ENCODE data around the gene TNFAIP3. TPM values are rescaled to one million over a fixed set of nuclear protein-coding genes. Genes with fewer than 3 reads are reported as not detected.
A peak's percentile ranks its signal among the peaks of the same experiment; 100 is the strongest.

TNFAIP3 gene
- total RNA-seq, 1 donor from 2014 or later = 6.3 TPM

GRCh38 chr6:137870744-137871247 is 3.7 kb downstream of the TNFAIP3 start:
- Histone ChIP-seq H3K9me3 (ENCODE audit: control insufficient read depth in 3 of 3, low read length in 3 of 3) (no peaks in the 10 kb centered on the region), H3K27me3 (ENCODE audit: control insufficient read depth in 3 of 3, insufficient read depth in 3 of 3, low read length in 3 of 3) (no peaks in the 10 kb centered on the region), H3K36me3 (ENCODE audit: control insufficient read depth in 3 of 3, insufficient read depth in 3 of 3, low read length in 3 of 3) (peaks cover 9 to 23% (median 22%) of the 10 kb centered on the region in 3 donors), H3K27ac (ENCODE audit: low read depth, low read length) (no peak overlapping the region), H3K9ac (ENCODE audit: low read depth in 1 of 3, low read length in 3 of 3) (peak overlapping the region in 1 of 3 donors; percentile 41), H3K4me3 (ENCODE audit: low read length in 3 of 3) (no peak overlapping the region), H3K4me1 (ENCODE audit: control insufficient read depth in 3 of 3, insufficient read depth in 3 of 3, low read length in 3 of 3) (peaks cover 24 to 37% (median 24%) of the 10 kb centered on the region in 3 donors)

GRCh38 chr6:137871291-137871690 is 4.2 kb downstream of the TNFAIP3 start:
- Histone ChIP-seq H3K9ac (ENCODE audit: low read depth in 1 of 3, low read length in 3 of 3) (no peak overlapping the region), H3K27me3 (ENCODE audit: control insufficient read depth in 3 of 3, insufficient read depth in 3 of 3, low read length in 3 of 3) (no peaks in the 10 kb centered on the region), H3K27ac (ENCODE audit: low read depth, low read length) (no peak overlapping the region), H3K4me1 (ENCODE audit: control insufficient read depth in 3 of 3, insufficient read depth in 3 of 3, low read length in 3 of 3) (peaks cover 20 to 33% (median 21%) of the 10 kb centered on the region in 3 donors), H3K9me3 (ENCODE audit: control insufficient read depth in 3 of 3, low read length in 3 of 3) (no peaks in the 10 kb centered on the region), H3K4me3 (ENCODE audit: low read length in 3 of 3) (no peak overlapping the region), H3K36me3 (ENCODE audit: control insufficient read depth in 3 of 3, insufficient read depth in 3 of 3, low read length in 3 of 3) (peaks cover 11 to 28% (median 27%) of the 10 kb centered on the region in 3 donors)

GRCh38 chr6:137871831-137872454 is 4.9 kb downstream of the TNFAIP3 start:
- Histone ChIP-seq H3K36me3 (ENCODE audit: control insufficient read depth in 3 of 3, insufficient read depth in 3 of 3, low read length in 3 of 3) (peaks cover 13 to 34% (median 33%) of the 10 kb centered on the region in 3 donors), H3K9ac (ENCODE audit: low read depth in 1 of 3, low read length in 3 of 3) (peak overlapping the region in 1 of 3 donors; percentile 4), H3K27me3 (ENCODE audit: control insufficient read depth in 3 of 3, insufficient read depth in 3 of 3, low read length in 3 of 3) (no peaks in the 10 kb centered on the region), H3K27ac (ENCODE audit: low read depth, low read length) (no peak overlapping the region), H3K9me3 (ENCODE audit: control insufficient read depth in 3 of 3, low read length in 3 of 3) (no peaks in the 10 kb centered on the region), H3K4me3 (ENCODE audit: low read length in 3 of 3) (no peak overlapping the region), H3K4me1 (ENCODE audit: control insufficient read depth in 3 of 3, insufficient read depth in 3 of 3, low read length in 3 of 3) (peaks cover 19 to 30% (median 20%) of the 10 kb centered on the region in 3 donors)

GRCh38 chr6:137872581-137873115 is 5.6 kb downstream of the TNFAIP3 start:
- no peak overlapping the region for H3K9ac ChIP-seq (ENCODE audit: low read depth in 1 of 3, low read length in 3 of 3)

GRCh38 chr6:137873273-137873762 is 6.3 kb downstream of the TNFAIP3 start:
- no peaks in the 10 kb centered on the region for H3K27me3 ChIP-seq (ENCODE audit: control insufficient read depth in 3 of 3, insufficient read depth in 3 of 3, low read length in 3 of 3)
- peak overlapping the region in 2 of 3 donors; percentile 13 to 59 for H3K4me3 ChIP-seq (ENCODE audit: low read length in 3 of 3)
- H3K4me1 ChIP-seq (ENCODE audit: control insufficient read depth in 3 of 3, insufficient read depth in 3 of 3, low read length in 3 of 3) = peaks cover 11 to 27% (median 18%) of the 10 kb centered on the region in 3 donors
- H3K27ac ChIP-seq (ENCODE audit: low read depth, low read length) = no peak overlapping the region
- no peaks in the 10 kb centered on the region for H3K9me3 ChIP-seq (ENCODE audit: control insufficient read depth in 3 of 3, low read length in 3 of 3)
- no peak overlapping the region for H3K9ac ChIP-seq (ENCODE audit: low read depth in 1 of 3, low read length in 3 of 3)
- H3K36me3 ChIP-seq (ENCODE audit: control insufficient read depth in 3 of 3, insufficient read depth in 3 of 3, low read length in 3 of 3) = peaks cover 22 to 47% (median 43%) of the 10 kb centered on the region in 3 donors

More at GRCh38 chr6:137872581-137873115, 5.6 kb downstream of the TNFAIP3 start:
- H3K4me3 ChIP-seq (ENCODE audit: low read length in 3 of 3) = no peak overlapping the region
- peaks cover 20 to 41% (median 40%) of the 10 kb centered on the region in 3 donors for H3K36me3 ChIP-seq (ENCODE audit: control insufficient read depth in 3 of 3, insufficient read depth in 3 of 3, low read length in 3 of 3)
- H3K27me3 ChIP-seq (ENCODE audit: control insufficient read depth in 3 of 3, insufficient read depth in 3 of 3, low read length in 3 of 3) = no peaks in the 10 kb centered on the region
- peaks cover 18 to 30% (median 20%) of the 10 kb centered on the region in 3 donors for H3K4me1 ChIP-seq (ENCODE audit: control insufficient read depth in 3 of 3, insufficient read depth in 3 of 3, low read length in 3 of 3)
- no peak overlapping the region for H3K27ac ChIP-seq (ENCODE audit: low read depth, low read length)
- no peaks in the 10 kb centered on the region for H3K9me3 ChIP-seq (ENCODE audit: control insufficient read depth in 3 of 3, low read length in 3 of 3)

GRCh38 chr6:137874204-137875057 is 7.4 kb downstream of the TNFAIP3 start:
- no peak overlapping the region for H3K4me3 ChIP-seq (ENCODE audit: low read length in 3 of 3)
- peaks cover 8 to 20% (median 14%) of the 10 kb centered on the region in 3 donors for H3K4me1 ChIP-seq (ENCODE audit: control insufficient read depth in 3 of 3, insufficient read depth in 3 of 3, low read length in 3 of 3)
- no peak overlapping the region for H3K9ac ChIP-seq (ENCODE audit: low read depth in 1 of 3, low read length in 3 of 3)
- no peaks in the 10 kb centered on the region for H3K9me3 ChIP-seq (ENCODE audit: control insufficient read depth in 3 of 3, low read length in 3 of 3)
- H3K27ac ChIP-seq (ENCODE audit: low read depth, low read length) = no peak overlapping the region
- peaks cover 33 to 58% (median 55%) of the 10 kb centered on the region in 3 donors for H3K36me3 ChIP-seq (ENCODE audit: control insufficient read depth in 3 of 3, insufficient read depth in 3 of 3, low read length in 3 of 3)
- no peaks in the 10 kb centered on the region for H3K27me3 ChIP-seq (ENCODE audit: control insufficient read depth in 3 of 3, insufficient read depth in 3 of 3, low read length in 3 of 3)

GRCh38 chr6:137875058-137875520 is 8.0 kb downstream of the TNFAIP3 start:
- Histone ChIP-seq H3K36me3 (ENCODE audit: control insufficient read depth in 3 of 3, insufficient read depth in 3 of 3, low read length in 3 of 3) (peaks cover 36 to 65% (median 61%) of the 10 kb centered on the region in 3 donors), H3K27me3 (ENCODE audit: control insufficient read depth in 3 of 3, insufficient read depth in 3 of 3, low read length in 3 of 3) (no peaks in the 10 kb centered on the region), H3K9me3 (ENCODE audit: control insufficient read depth in 3 of 3, low read length in 3 of 3) (no peaks in the 10 kb centered on the region), H3K9ac (ENCODE audit: low read depth in 1 of 3, low read length in 3 of 3) (no peak overlapping the region), H3K4me3 (ENCODE audit: low read length in 3 of 3) (no peak overlapping the region), H3K4me1 (ENCODE audit: control insufficient read depth in 3 of 3, insufficient read depth in 3 of 3, low read length in 3 of 3) (peaks cover 9 to 20% (median 14%) of the 10 kb centered on the region in 3 donors), H3K27ac (ENCODE audit: low read depth, low read length) (no peak overlapping the region)

GRCh38 chr6:137875606-137876005 is 8.5 kb downstream of the TNFAIP3 start:
- Histone ChIP-seq H3K4me3 (ENCODE audit: low read length in 3 of 3) (no peak overlapping the region), H3K27ac (ENCODE audit: low read depth, low read length) (no peak overlapping the region), H3K27me3 (ENCODE audit: control insufficient read depth in 3 of 3, insufficient read depth in 3 of 3, low read length in 3 of 3) (no peaks in the 10 kb centered on the region), H3K9ac (ENCODE audit: low read depth in 1 of 3, low read length in 3 of 3) (no peak overlapping the region), H3K36me3 (ENCODE audit: control insufficient read depth in 3 of 3, insufficient read depth in 3 of 3, low read length in 3 of 3) (peaks cover 40 to 70% (median 66%) of the 10 kb centered on the region in 3 donors), H3K9me3 (ENCODE audit: control insufficient read depth in 3 of 3, low read length in 3 of 3) (no peaks in the 10 kb centered on the region), H3K4me1 (ENCODE audit: control insufficient read depth in 3 of 3, insufficient read depth in 3 of 3, low read length in 3 of 3) (peaks cover 8 to 18% (median 12%) of the 10 kb centered on the region in 3 donors)

- Histone ChIP-seq H3K36me3 (ENCODE audit: control insufficient read depth in 3 of 3, insufficient read depth in 3 of 3, low read length in 3 of 3) (peaks cover 48 to 76% (median 76%) of the 10 kb centered on the region in 3 donors), H3K9me3 (ENCODE audit: control insufficient read depth in 3 of 3, low read length in 3 of 3) (no peaks in the 10 kb centered on the region), H3K27me3 (ENCODE audit: control insufficient read depth in 3 of 3, insufficient read depth in 3 of 3, low read length in 3 of 3) (no peaks in the 10 kb centered on the region), H3K4me1 (ENCODE audit: control insufficient read depth in 3 of 3, insufficient read depth in 3 of 3, low read length in 3 of 3) (peaks cover 3 to 11% (median 11%) of the 10 kb centered on the region in 3 donors), H3K9ac (ENCODE audit: low read depth in 1 of 3, low read length in 3 of 3) (no peak overlapping the region), H3K27ac (ENCODE audit: low read depth, low read length) (no peak overlapping the region), H3K4me3 (ENCODE audit: low read length in 3 of 3) (no peak overlapping the region)
Observed at GRCh38 chr6:137876547-137876946, 9.5 kb downstream of the TNFAIP3 start.

Data from skeletal muscle tissue (tissue), 4 donors.